Measurements from ENCODE around the gene CTNNBL1.
"Not testable (repeated sequence)": the region's sequence is repeated elsewhere in the genome, so short reads cannot be mapped to it uniquely, and the experiment has no call there.

The CTNNBL1 gene

GRCh38 chr20:37693635-37694626 is at the start of gene CTNNBL1:
TSS of gene CTNNBL1 (plus strand) at chr20:37694030. CDS start at chr20:37694123, 93 bp downstream.
- DNase-seq (ENCODE audit: low read depth in 1 of 2, low spot score in 1 of 2) = peak; percentile 91 to 93

DNA sequence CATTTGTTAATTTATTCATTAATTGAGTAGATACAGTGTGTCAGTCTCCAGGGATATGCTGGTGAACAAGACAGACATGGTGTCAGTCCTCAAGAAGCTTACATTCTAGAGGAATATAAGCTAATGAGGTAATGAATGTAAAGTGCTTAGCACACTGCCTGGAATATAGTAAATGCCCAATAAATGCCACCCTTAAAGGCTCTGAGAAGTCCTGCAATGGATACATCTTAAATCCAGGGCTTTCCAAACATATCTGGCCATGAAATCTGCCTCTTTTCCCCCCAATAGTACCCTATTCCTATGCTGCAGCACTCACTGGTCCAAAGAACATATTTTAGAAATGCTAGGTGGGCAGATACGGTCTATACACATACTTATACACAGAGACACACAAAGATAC is 49.2 kb upstream of the CTNNBL1 start:
- DNase-seq (ENCODE audit: low read depth in 1 of 2, low spot score in 1 of 2) = no peak

GRCh38 chr20:37647946-37648345 is 45.9 kb upstream of the CTNNBL1 start:
- DNase-seq (ENCODE audit: low read depth in 1 of 2, low spot score in 1 of 2) = no peak

DNA sequence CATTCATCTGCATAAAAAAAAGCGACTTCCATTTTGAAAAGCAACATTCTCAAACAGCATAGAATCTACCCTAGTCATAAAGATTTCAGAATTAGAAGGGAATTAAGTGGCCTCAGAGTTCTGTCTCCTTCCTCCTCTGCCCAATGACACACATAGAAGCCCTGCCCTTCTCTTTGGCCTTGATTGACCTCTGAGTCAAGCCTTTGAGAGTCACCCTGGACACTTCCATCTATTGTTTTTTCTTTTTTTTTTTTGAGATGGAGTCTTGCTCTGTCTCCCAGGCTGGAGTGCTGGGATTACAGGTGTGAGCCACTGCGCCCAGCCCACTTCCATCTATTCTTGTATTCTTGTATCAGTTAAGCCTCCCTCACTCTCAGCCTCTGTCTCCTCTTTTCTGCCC is 44.8 kb upstream of the CTNNBL1 start:
- no peak for DNase-seq (ENCODE audit: low read depth in 1 of 2, low spot score in 1 of 2)

DNA sequence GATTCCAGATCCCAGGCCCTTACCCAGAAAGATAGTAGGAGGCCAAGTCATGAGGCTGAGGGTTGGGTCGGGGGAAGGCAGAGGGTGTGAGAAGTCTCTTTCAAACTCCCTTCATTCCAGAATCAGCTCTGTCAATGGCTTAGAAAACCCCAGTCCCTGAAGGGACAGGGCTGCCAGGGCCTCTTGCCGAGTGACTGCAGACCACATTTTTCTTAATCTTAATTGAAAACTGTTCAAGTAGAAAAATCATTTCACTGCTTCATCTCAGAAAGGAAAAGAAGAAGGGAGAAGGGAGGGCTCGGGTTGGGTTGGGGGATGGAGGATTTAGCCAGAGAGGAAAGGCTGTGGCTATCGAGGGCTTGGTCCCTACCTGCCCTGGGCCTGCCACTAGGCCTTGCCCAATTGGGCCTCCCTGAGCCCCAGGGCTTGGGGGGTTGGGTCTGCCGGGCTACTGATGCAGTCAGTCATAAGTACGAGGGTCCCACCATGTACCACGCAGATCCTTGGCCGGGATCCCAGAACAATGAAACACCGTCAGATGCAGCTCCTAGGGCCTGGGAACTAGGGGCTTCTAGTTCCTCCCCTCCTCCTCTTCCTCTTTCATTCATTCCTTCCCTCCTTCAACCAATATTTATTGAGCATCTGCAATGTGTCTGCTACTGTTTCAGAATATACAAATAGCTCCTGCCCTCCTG is 44.0 kb upstream of the CTNNBL1 start:
- DNase-seq (ENCODE audit: low read depth in 1 of 2, low spot score in 1 of 2) = no peak

GRCh38 chr20:37650661-37651060 is 43.2 kb upstream of the CTNNBL1 start:
- DNase-seq (ENCODE audit: low read depth in 1 of 2, low spot score in 1 of 2) = no peak

- DNase-seq (ENCODE audit: low read depth in 1 of 2, low spot score in 1 of 2) = peak in 1 of 2 donors; percentile 15
Measured at GRCh38 chr20:37651932-37652331, 41.9 kb upstream of the CTNNBL1 start.

DNA sequence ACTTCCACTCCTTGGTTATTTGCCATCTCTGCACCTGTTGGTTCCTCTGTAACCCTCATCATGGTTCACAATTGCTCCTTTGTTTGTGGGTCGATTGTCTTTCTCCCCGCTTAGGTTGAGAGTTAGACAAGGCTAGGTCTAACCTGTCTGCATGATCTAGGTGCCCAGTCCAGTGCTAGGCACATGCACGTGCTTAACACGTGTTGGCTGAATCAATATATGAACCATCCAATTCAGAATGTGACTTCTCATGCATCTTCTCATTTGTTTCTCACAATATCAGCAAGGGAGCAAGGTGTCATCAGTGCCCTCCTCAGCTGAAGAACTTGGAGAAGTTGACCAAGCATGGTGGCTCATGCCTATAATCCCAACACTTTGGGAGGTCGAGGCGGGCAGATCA is 36.9 kb upstream of the CTNNBL1 start:
- DNase-seq (ENCODE audit: low read depth in 1 of 2, low spot score in 1 of 2) = no peak

- no peak for DNase-seq (ENCODE audit: low read depth in 1 of 2, low spot score in 1 of 2)
Measured at GRCh38 chr20:37657924-37658804, 35.7 kb upstream of the CTNNBL1 start.

DNA sequence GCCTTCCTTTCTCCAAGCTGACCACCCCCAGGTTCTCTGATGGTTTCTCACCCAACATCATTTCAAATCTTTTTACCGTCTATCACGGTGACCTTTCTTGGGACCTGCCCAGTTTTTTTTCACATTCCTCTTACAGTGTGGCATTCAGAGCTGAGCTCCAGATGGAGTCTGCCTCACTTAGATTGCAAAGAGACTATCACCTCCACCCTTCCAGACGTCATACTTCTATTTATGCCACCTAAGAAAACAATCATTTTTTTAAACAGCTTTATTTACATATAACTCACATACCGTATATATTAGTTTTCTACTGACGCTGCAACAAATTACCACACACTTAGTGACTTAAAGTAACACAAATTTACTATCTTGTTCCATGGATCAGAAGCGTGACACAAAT is 32.3 kb upstream of the CTNNBL1 start:
- no peak for DNase-seq (ENCODE audit: low read depth in 1 of 2, low spot score in 1 of 2)

DNA sequence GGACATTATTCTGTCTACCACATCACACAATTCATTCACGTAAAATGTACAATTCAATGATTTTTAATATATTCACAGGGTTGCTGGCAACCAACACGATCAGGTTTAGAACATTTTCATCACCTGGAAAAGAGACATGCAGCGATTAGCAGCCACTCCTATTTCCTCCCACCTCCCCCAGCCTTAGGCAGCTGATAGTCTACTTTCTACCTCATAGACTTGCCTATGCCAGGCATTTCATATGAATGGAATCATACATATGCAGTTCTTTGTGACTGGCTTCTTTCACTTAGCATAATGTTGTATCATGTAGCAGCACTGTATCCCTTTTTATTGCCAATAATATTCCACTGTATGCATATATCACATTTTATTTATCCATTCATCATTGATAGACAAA is 31.5 kb upstream of the CTNNBL1 start:
- no peak for DNase-seq (ENCODE audit: low read depth in 1 of 2, low spot score in 1 of 2)

- DNase-seq (ENCODE audit: low read depth in 1 of 2, low spot score in 1 of 2) = not testable (repeated sequence)
Measured at GRCh38 chr20:37664595-37664994, 29.2 kb upstream of the CTNNBL1 start.

GRCh38 chr20:37668166-37668565 is 25.7 kb upstream of the CTNNBL1 start:
- no peak for DNase-seq (ENCODE audit: low read depth in 1 of 2, low spot score in 1 of 2)

- no peak for DNase-seq (ENCODE audit: low read depth in 1 of 2, low spot score in 1 of 2)
Measured at GRCh38 chr20:37669062-37669772, 24.6 kb upstream of the CTNNBL1 start.

DNA sequence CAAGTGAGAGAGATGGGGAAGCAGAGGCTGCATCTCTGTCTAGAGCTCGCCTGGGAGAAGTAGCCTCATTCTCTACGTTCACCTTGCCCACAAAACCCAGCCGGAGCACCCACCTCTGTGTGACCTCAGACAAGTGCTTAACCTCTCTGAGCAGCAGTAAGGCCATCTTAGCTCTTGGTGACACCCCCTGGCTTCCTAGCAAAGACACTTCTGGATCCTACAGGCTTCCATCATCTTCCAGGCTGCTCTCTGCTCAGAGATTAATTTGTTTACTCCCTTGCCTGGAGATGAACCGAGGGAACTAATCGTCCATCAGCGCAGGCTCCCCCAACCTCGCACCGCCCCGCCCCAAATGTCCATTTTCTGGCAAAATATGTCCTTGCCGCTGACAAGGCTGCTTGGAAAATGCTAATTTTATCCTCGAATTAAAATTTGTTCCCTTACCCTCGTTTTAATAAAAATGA is 24.0 kb upstream of the CTNNBL1 start:
- DNase-seq (ENCODE audit: low read depth in 1 of 2, low spot score in 1 of 2) = no peak

DNA sequence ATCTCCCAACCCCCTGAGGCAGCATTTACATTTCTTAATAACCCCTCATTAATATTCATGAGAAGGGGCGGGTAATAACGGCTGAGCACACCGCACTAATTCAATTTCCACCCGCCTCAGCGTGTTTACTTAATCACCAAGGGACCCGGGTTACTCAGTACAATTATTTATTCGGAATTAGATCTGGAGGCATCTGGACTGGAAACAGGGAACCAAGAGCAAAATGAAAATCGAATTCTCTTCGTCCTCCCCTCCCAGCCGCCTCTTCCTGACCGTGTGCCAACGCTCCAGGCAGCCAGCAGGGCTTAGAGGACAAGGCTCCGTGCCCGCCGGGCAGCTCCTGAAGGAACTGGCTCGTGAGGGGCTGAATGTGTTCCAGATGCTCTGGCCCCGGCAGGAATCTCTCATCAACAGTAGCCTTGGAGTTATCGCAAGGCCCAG is 23.5 kb upstream of the CTNNBL1 start:
- DNase-seq (ENCODE audit: low read depth in 1 of 2, low spot score in 1 of 2) = no peak

- no peak for DNase-seq (ENCODE audit: low read depth in 1 of 2, low spot score in 1 of 2)
Measured at GRCh38 chr20:37672143-37672542, 21.7 kb upstream of the CTNNBL1 start.

DNA sequence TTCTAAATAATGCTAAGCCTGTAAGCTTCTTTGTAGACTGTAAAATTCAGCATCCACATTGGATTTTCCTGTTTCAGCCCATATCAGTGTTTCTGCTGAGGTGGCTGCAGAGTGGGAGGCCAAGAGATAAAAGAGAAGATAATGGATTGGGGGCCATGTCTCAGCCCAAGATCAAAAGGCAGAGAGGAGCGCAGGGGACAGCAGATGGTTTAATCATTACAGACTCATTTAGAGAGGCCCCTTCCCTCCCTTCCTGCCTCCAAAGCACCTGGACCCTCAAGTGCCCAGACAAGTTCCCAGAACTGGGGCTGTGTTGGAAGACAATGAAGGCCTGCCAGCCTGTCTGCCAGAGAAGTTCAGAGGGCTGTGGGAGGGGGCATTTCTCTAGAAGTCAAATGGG is 20.4 kb upstream of the CTNNBL1 start:
- no peak for DNase-seq (ENCODE audit: low read depth in 1 of 2, low spot score in 1 of 2)

- no peak for DNase-seq (ENCODE audit: low read depth in 1 of 2, low spot score in 1 of 2)
Measured at GRCh38 chr20:37676440-37676839, 17.4 kb upstream of the CTNNBL1 start.

All from stimulated activated CD4-positive, alpha-beta T cell treated with anti-CD3 and anti-CD28 coated beads, Interleukin-15, amount 100 ng/mL, for 1 hour (primary cell).